ENCODE data around the gene EIF2AK2. TPM values are rescaled to one million over a fixed set of nuclear protein-coding genes. Genes with fewer than 3 reads are reported as not detected.
"Not testable (repeated sequence)": the region's sequence is repeated elsewhere in the genome, so short reads cannot be mapped to it uniquely, and the experiment has no call there.

EIF2AK2 gene
- polyA plus RNA-seq, result 10 to 100 TPM in 2 of 4 donors, 1 to 10 TPM in 2; 4.3 to 27.7 (median 8.3) TPM
- long read RNA-seq, donor 1, result 0 reads
- long read RNA-seq, donor 2, full-length matches to known transcripts, result 2 of 2 reads
- long read RNA-seq, donor 2, partial matches to known transcripts, result 0 of 2 reads
- long read RNA-seq, donor 2, other reads (novel, unspliced or antisense), result 0 of 2 reads
- long read RNA-seq, donor 3, full-length matches to known transcripts, result 5 of 5 reads
- long read RNA-seq, donor 3, partial matches to known transcripts, result 0 of 5 reads
- long read RNA-seq, donor 3, other reads (novel, unspliced or antisense), result 0 of 5 reads
- long read RNA-seq, donor 4, partial matches to known transcripts, result 0 of 2 reads
- long read RNA-seq, donor 4, other reads (novel, unspliced or antisense), result 0 of 2 reads
- long read RNA-seq, donor 5, full-length matches to known transcripts, result 3 of 3 reads
- long read RNA-seq, donor 5, partial matches to known transcripts, result 0 of 3 reads
- long read RNA-seq, donor 5, other reads (novel, unspliced or antisense), result 0 of 3 reads
- long read RNA-seq, donor 6, partial matches to known transcripts, result 0 of 3 reads
- long read RNA-seq, donor 6, other reads (novel, unspliced or antisense), result 0 of 3 reads
- long read RNA-seq, donor 7, result 0 reads
- long read RNA-seq, donor 8, partial matches to known transcripts, result 0 of 1 reads
- long read RNA-seq, donor 8, other reads (novel, unspliced or antisense), result 0 of 1 reads
- long read RNA-seq, donor 9, partial matches to known transcripts, result 0 of 1 reads
- long read RNA-seq, donor 9, other reads (novel, unspliced or antisense), result 0 of 1 reads
- long read RNA-seq, donor 10, full-length matches to known transcripts, result 2 of 2 reads
- long read RNA-seq, donor 10, partial matches to known transcripts, result 0 of 2 reads
- long read RNA-seq, donor 10, other reads (novel, unspliced or antisense), result 0 of 2 reads

DNA sequence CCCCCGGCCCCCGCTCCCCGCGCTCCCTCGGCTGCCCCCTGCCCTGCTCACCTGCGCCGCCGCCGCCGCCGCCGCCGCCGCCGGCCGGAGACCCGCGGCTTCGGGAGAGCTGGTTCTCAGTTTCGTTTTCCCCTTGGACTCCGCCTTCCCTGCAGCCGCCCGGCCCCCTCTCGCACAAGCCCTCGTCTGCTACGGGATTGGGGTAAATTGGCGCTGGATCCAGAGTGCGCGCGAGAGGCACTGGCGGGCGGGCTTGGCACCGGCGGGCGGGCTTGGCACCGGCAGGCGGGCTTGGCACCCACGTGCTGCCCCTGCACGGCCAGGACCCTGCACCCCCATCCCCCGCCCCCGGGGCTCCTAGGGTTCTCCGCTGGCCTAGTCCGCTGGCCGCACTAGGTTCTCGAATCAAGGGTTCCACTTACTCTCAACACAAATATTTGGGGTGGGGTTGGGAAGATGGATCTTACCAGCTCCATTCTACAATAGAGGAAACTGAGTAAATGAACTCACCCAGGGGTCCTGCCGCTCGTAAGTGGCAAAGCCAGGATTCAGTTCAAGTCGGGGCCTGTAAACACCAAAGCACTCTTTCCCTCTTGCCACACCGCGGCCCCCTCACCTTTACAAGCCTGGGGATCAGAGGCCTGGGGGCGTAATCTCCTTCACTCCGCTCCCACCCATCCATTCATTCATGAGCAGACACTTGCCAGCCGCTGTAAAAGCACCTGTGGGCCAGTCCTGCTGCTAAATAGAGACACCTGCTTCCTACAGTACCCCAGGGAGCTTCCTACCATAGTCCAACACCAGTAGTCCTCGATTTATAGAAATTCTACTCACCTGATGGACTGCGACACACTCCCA is at the start of gene EIF2AK2:
Gene EIF2AK2 (minus strand): TSS at position 124 of the 858 bp plus-strand sequence. CDS start 9,174 bp downstream, outside the sequence.
- H3K9me3 ChIP-seq (ENCODE audit: control insufficient read depth in 2 of 2, insufficient read depth in 1 of 2, low read depth in 1 of 2, low read length in 1 of 2), result no peaks in the 10 kb centered on the region
- DNase-seq (peak; percentile 83 to 93), FAIRE-seq (no peak)
- peaks cover 2 to 19% (median 5%) of the 10 kb centered on the region in 3 donors for H3K4me1 ChIP-seq (ENCODE audit: control insufficient read depth in 3 of 3, insufficient read depth in 2 of 3, low read depth in 1 of 3, low read length in 2 of 3)
- 5 to 6% (median 5%) methylated on average over 41 to 55 of the region's 55 CpGs for WGBS, 3 donors
- H3K36me3 ChIP-seq (ENCODE audit: control insufficient read depth in 3 of 3, insufficient read depth in 2 of 3, low read depth in 1 of 3, low read length in 3 of 3), result no peaks in the 10 kb centered on the region
- H3K4me3 ChIP-seq (ENCODE audit: low read depth in 1 of 3, low read length in 3 of 3), result peak within 1 kb of the TSS; percentile 93 to 98 (median 95)
- H3K27me3 ChIP-seq (ENCODE audit: control insufficient read depth in 3 of 3, insufficient read depth in 3 of 3, low read length in 3 of 3), result no peaks in the 10 kb centered on the region
- peak within 1 kb of the TSS; percentile 66 to 96 (median 92) for H3K27ac ChIP-seq (ENCODE audit: low read depth in 1 of 3, low read length in 2 of 3)

DNA sequence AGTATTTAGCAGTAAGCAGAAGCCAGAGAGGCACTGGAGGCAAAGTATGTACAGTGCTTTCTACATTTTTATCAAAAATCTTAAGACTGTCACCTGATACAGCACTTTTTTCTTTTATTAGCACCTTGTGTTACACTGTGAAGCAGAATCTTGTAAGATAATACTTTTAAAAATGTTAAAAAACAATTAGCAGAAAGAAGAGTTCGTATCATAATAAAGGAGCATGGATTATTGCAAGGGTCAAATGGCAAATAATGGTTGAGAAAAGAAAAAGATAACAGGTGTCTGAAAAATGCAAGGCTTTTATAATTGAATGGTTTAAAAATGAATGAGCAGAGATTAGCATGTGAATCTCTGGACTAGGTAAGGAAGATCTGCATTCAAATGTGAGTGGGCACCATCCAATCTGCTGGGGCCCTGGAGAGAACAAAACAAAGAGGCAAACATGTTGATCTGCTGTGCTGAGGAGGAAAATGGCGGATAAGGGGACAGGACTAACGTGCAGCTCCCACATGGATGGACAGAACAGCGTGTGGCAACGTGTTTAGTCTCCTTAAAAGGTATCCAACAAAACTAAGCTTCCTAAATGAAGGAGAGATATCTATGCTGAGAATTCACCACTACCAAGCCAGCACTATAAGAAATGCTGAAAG is 49.0 kb upstream of the EIF2AK2 start:
- Histone ChIP-seq H3K27me3 (ENCODE audit: control insufficient read depth in 3 of 3, insufficient read depth in 3 of 3, low read length in 3 of 3) (no peaks in the 10 kb centered on the region), H3K4me3 (ENCODE audit: low read depth in 1 of 3, low read length in 3 of 3) (no peak overlapping the region), H3K36me3 (ENCODE audit: control insufficient read depth in 3 of 3, insufficient read depth in 2 of 3, low read depth in 1 of 3, low read length in 3 of 3) (peaks cover 7 to 25% (median 9%) of the 10 kb centered on the region in 3 donors), H3K27ac (ENCODE audit: low read depth in 1 of 3, low read length in 2 of 3) (no peak overlapping the region), H3K4me1 (ENCODE audit: control insufficient read depth in 3 of 3, insufficient read depth in 2 of 3, low read depth in 1 of 3, low read length in 2 of 3) (no peaks in the 10 kb centered on the region), H3K9me3 (ENCODE audit: control insufficient read depth in 2 of 2, insufficient read depth in 1 of 2, low read depth in 1 of 2, low read length in 1 of 2) (peaks cover 0 to 20% of the 10 kb centered on the region in 2 donors)
- no peak for FAIRE-seq
- 93 to 98% (median 97%) methylated on average over 5 of the region's 5 CpGs for WGBS, 3 donors
- DNase-seq, result no peak

DNA sequence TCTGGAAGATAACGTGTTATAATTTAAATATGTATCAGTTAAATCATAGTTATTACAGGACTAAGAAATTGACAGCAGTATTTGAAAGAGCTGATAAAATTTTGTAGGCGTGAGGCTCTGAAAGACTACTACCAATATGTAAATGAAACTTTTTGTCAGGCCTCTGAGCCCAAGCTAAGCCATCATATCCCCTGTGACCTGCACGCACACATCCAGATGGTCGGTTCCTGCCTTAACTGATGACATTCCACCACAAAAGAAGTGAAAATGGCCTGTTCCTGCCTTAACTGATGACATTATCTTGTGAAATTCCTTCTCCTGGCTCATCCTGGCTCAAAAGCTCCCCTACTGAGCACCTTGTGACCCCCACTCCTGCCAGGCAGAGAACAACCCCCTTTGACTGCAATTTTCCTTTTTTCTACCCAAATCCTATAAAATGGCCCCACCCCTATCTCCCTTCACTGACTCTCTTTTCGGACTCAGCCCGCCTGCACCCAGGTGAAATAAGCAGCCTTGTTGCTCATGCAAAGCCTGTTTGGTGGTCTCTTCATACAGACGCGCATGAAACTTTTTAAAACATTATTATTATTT is 48.4 kb upstream of the EIF2AK2 start:
- H3K36me3 ChIP-seq (ENCODE audit: control insufficient read depth in 3 of 3, insufficient read depth in 2 of 3, low read depth in 1 of 3, low read length in 3 of 3), result peaks cover 7 to 29% (median 11%) of the 10 kb centered on the region in 3 donors
- not testable (repeated sequence) for FAIRE-seq; H3K27ac ChIP-seq (ENCODE audit: low read depth in 1 of 3, low read length in 2 of 3); H3K4me3 ChIP-seq (ENCODE audit: low read depth in 1 of 3, low read length in 3 of 3); DNase-seq; H3K4me1 ChIP-seq (ENCODE audit: control insufficient read depth in 3 of 3, insufficient read depth in 2 of 3, low read depth in 1 of 3, low read length in 2 of 3); H3K27me3 ChIP-seq (ENCODE audit: control insufficient read depth in 3 of 3, insufficient read depth in 3 of 3, low read length in 3 of 3)
- H3K9me3 ChIP-seq (ENCODE audit: control insufficient read depth in 2 of 2, insufficient read depth in 1 of 2, low read depth in 1 of 2, low read length in 1 of 2), result peaks cover 0 to 20% of the 10 kb centered on the region in 2 donors
- WGBS, 3 donors, result 83 to 91% (median 86%) methylated on average over 8 of the region's 8 CpGs

DNA sequence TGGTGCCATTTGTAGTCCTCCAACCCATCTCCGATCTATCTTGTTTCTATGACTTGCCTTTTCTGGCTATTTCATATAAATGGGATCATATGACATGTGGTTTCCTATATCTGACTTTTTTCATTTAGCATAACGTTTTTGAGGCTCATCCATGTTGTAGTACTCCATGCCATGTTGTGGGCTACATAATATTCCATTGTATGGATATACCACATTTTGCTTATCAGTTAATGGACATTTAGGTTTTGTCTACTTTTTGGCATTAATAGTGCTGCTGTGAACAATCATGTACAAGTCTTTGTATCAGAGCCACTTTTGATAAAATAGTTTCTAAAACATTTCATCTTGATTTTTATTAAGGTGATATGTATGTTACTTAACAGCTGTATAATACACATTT is 46.9 kb upstream of the EIF2AK2 start:
- DNase-seq, result no peak
- H3K36me3 ChIP-seq (ENCODE audit: control insufficient read depth in 3 of 3, insufficient read depth in 2 of 3, low read depth in 1 of 3, low read length in 3 of 3), result peaks cover 5 to 29% (median 9%) of the 10 kb centered on the region in 3 donors
- no peak for FAIRE-seq
- H3K4me3 ChIP-seq (ENCODE audit: low read depth in 1 of 3, low read length in 3 of 3), result no peak overlapping the region
- H3K9me3 ChIP-seq (ENCODE audit: control insufficient read depth in 2 of 2, insufficient read depth in 1 of 2, low read depth in 1 of 2, low read length in 1 of 2), result peaks cover 0 to 17% of the 10 kb centered on the region in 2 donors
- 88 to 95% (median 91%) methylated on average over 2 of the region's 2 CpGs for WGBS, 3 donors
- H3K27me3 ChIP-seq (ENCODE audit: control insufficient read depth in 3 of 3, insufficient read depth in 3 of 3, low read length in 3 of 3), result no peaks in the 10 kb centered on the region
- H3K4me1 ChIP-seq (ENCODE audit: control insufficient read depth in 3 of 3, insufficient read depth in 2 of 3, low read depth in 1 of 3, low read length in 2 of 3), result no peaks in the 10 kb centered on the region
- H3K27ac ChIP-seq (ENCODE audit: low read depth in 1 of 3, low read length in 2 of 3), result no peak overlapping the region

DNA sequence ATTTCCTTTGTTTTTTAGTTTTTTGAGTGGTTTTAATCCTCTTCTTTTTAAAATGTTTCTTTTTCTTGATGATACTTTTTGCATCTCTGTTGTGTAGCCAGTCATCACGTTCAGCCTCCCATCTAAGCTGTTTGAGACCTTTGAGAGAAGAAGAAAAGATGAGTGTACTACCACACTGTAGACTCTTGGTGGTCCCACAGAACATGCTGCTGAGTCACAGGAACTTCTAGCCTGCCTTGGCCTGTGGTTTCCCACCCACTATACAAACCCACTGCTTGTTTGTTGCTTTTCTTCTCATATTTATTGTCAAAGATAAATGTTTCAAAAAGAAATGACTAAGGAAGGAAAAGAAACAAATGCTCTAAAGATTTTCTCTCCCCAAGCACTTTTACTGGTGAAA is 45.0 kb upstream of the EIF2AK2 start:
- DNase-seq (no peak), FAIRE-seq (no peak)
- Histone ChIP-seq H3K27ac (ENCODE audit: low read depth in 1 of 3, low read length in 2 of 3) (no peak overlapping the region), H3K9me3 (ENCODE audit: control insufficient read depth in 2 of 2, insufficient read depth in 1 of 2, low read depth in 1 of 2, low read length in 1 of 2) (peaks cover 0 to 14% of the 10 kb centered on the region in 2 donors), H3K27me3 (ENCODE audit: control insufficient read depth in 3 of 3, insufficient read depth in 3 of 3, low read length in 3 of 3) (no peaks in the 10 kb centered on the region), H3K4me1 (ENCODE audit: control insufficient read depth in 3 of 3, insufficient read depth in 2 of 3, low read depth in 1 of 3, low read length in 2 of 3) (peaks cover 4 to 5% (median 4%) of the 10 kb centered on the region in 3 donors), H3K36me3 (ENCODE audit: control insufficient read depth in 3 of 3, insufficient read depth in 2 of 3, low read depth in 1 of 3, low read length in 3 of 3) (peaks cover 5 to 29% (median 9%) of the 10 kb centered on the region in 3 donors), H3K4me3 (ENCODE audit: low read depth in 1 of 3, low read length in 3 of 3) (no peak overlapping the region)
- 74 to 91% (median 80%) methylated on average over 1 of the region's 1 CpG for WGBS, 3 donors

DNA sequence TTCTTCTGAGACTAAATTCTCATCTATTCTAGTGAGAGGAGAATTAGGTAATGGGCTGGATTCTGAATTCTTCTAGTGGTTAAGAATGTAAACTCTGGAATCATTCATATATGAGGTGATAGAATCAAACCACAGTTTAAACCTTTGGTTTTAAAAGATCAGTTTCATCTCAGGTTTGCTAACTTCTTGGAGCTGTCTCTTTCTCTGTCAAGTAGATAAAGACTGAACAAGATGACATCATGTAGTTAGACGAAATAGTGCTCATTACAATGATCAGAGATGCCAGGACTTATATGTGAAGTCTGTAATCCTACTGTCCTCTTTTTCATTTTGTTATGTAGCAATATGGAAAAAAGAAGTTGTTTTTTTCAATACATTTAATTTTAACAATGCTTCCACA is 44.4 kb upstream of the EIF2AK2 start:
- FAIRE-seq (no peak), DNase-seq (no peak)
- Histone ChIP-seq H3K4me1 (ENCODE audit: control insufficient read depth in 3 of 3, insufficient read depth in 2 of 3, low read depth in 1 of 3, low read length in 2 of 3) (peaks cover 4 to 5% (median 4%) of the 10 kb centered on the region in 3 donors), H3K27me3 (ENCODE audit: control insufficient read depth in 3 of 3, insufficient read depth in 3 of 3, low read length in 3 of 3) (no peaks in the 10 kb centered on the region), H3K4me3 (ENCODE audit: low read depth in 1 of 3, low read length in 3 of 3) (no peak overlapping the region), H3K9me3 (ENCODE audit: control insufficient read depth in 2 of 2, insufficient read depth in 1 of 2, low read depth in 1 of 2, low read length in 1 of 2) (peaks cover 0 to 9% of the 10 kb centered on the region in 2 donors), H3K36me3 (ENCODE audit: control insufficient read depth in 3 of 3, insufficient read depth in 2 of 3, low read depth in 1 of 3, low read length in 3 of 3) (peaks cover 4 to 25% (median 9%) of the 10 kb centered on the region in 3 donors), H3K27ac (ENCODE audit: low read depth in 1 of 3, low read length in 2 of 3) (no peak overlapping the region)
- WGBS, 3 donors, result 74 to 83% (median 82%) methylated on average over 1 of the region's 1 CpG

DNA sequence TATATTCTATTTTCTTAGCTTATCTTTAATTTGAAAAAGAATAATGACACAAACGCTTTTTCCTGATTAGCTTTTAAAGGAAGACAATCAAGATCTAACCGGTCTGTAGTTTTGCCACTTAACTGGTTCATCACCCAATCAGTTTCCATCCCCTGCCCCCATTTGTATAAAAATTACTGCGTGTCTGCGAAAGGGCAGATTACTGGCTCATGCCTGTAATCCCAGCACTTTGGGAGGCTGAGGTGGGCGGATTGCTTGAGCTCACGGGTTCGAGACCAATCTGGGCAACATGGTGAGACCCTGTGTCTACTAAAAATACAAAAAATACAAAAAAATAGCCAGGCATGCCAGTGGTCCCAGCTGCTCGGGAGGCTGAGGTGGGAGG is 41.9 kb upstream of the EIF2AK2 start:
- Histone ChIP-seq H3K4me3 (ENCODE audit: low read depth in 1 of 3, low read length in 3 of 3) (no peak overlapping the region), H3K27ac (ENCODE audit: low read depth in 1 of 3, low read length in 2 of 3) (no peak overlapping the region), H3K36me3 (ENCODE audit: control insufficient read depth in 3 of 3, insufficient read depth in 2 of 3, low read depth in 1 of 3, low read length in 3 of 3) (peaks cover 3 to 10% (median 4%) of the 10 kb centered on the region in 3 donors), H3K9me3 (ENCODE audit: control insufficient read depth in 2 of 2, insufficient read depth in 1 of 2, low read depth in 1 of 2, low read length in 1 of 2) (no peaks in the 10 kb centered on the region), H3K27me3 (ENCODE audit: control insufficient read depth in 3 of 3, insufficient read depth in 3 of 3, low read length in 3 of 3) (no peaks in the 10 kb centered on the region), H3K4me1 (ENCODE audit: control insufficient read depth in 3 of 3, insufficient read depth in 2 of 3, low read depth in 1 of 3, low read length in 2 of 3) (peaks cover 4 to 5% (median 4%) of the 10 kb centered on the region in 3 donors)
- FAIRE-seq (no peak), DNase-seq (no peak)
- WGBS, 3 donors, result 89 to 91% (median 91%) methylated on average over 8 of the region's 8 CpGs

Measured in small intestine (tissue), 16 donors.